ENCODE results near the gene USP2.

- TF ChIP-seq PPARA (CRISPR knock-in tag; IDR thresholded peaks at IDR 0.05; ENCODE audit: borderline replicate concordance) (no peak), ZC3H10 (CRISPR knock-in tag; IDR thresholded peaks at IDR 0.05) (no peak), ZFP3 (CRISPR knock-in tag; IDR thresholded peaks at IDR 0.05) (no peak), ZFP30 (CRISPR knock-in tag; IDR thresholded peaks at IDR 0.05) (no peak), ISL1 (CRISPR knock-in tag; IDR thresholded peaks at IDR 0.05) (no peak), TCF4 (CRISPR knock-in tag; IDR thresholded peaks at IDR 0.05; ENCODE audit: borderline replicate concordance) (no peak), RARB (CRISPR knock-in tag; IDR thresholded peaks at IDR 0.05) (no peak), ESRRG (CRISPR knock-in tag; IDR thresholded peaks at IDR 0.05) (no peak), SNAI2 (CRISPR knock-in tag; IDR thresholded peaks at IDR 0.05) (no peak)
- TF ChIP-seq, protein P1, sequence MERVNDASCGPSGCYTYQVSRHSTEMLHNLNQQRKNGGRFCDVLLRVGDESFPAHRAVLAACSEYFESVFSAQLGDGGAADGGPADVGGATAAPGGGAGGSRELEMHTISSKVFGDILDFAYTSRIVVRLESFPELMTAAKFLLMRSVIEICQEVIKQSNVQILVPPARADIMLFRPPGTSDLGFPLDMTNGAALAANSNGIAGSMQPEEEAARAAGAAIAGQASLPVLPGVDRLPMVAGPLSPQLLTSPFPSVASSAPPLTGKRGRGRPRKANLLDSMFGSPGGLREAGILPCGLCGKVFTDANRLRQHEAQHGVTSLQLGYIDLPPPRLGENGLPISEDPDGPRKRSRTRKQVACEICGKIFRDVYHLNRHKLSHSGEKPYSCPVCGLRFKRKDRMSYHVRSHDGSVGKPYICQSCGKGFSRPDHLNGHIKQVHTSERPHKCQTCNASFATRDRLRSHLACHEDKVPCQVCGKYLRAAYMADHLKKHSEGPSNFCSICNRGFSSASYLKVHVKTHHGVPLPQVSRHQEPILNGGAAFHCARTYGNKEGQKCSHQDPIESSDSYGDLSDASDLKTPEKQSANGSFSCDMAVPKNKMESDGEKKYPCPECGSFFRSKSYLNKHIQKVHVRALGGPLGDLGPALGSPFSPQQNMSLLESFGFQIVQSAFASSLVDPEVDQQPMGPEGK (CRISPR knock-in tag; IDR thresholded peaks at IDR 0.05; ENCODE audit: borderline replicate concordance) = no peak
- TF ChIP-seq, protein P2, sequence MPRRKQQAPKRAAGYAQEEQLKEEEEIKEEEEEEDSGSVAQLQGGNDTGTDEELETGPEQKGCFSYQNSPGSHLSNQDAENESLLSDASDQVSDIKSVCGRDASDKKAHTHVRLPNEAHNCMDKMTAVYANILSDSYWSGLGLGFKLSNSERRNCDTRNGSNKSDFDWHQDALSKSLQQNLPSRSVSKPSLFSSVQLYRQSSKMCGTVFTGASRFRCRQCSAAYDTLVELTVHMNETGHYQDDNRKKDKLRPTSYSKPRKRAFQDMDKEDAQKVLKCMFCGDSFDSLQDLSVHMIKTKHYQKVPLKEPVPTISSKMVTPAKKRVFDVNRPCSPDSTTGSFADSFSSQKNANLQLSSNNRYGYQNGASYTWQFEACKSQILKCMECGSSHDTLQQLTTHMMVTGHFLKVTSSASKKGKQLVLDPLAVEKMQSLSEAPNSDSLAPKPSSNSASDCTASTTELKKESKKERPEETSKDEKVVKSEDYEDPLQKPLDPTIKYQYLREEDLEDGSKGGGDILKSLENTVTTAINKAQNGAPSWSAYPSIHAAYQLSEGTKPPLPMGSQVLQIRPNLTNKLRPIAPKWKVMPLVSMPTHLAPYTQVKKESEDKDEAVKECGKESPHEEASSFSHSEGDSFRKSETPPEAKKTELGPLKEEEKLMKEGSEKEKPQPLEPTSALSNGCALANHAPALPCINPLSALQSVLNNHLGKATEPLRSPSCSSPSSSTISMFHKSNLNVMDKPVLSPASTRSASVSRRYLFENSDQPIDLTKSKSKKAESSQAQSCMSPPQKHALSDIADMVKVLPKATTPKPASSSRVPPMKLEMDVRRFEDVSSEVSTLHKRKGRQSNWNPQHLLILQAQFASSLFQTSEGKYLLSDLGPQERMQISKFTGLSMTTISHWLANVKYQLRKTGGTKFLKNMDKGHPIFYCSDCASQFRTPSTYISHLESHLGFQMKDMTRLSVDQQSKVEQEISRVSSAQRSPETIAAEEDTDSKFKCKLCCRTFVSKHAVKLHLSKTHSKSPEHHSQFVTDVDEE (CRISPR knock-in tag; IDR thresholded peaks at IDR 0.05) = no peak
Measured at GRCh38 chr11:119415966-119416365, 34.5 kb upstream of the USP2 start.

All from SK-N-SH treated with all-trans-retinoic acid at 6 μM for 48 hours (cell line).